GM19025 (cell line): ENCODE measurements around the gene MYD88.

Experiments
- ATAC-seq: cut with Tn5 transposase; IDR thresholded peaks from one replicate; pipeline ENCODE4 v1.9.1; 2021; ENCODE audit warnings: mild to moderate bottlenecking, low read depth, moderate library complexity; ENCODE audit not compliant: unreplicated experiment

The MYD88 gene

GRCh38 chr3:38138349-38139190 lies at the start of gene MYD88:
Gene MYD88, plus strand, starts transcription at chr3:38138661. Its CDS starts 40 bp downstream, at chr3:38138701.
- ATAC-seq: peak; percentile 32

DNA sequence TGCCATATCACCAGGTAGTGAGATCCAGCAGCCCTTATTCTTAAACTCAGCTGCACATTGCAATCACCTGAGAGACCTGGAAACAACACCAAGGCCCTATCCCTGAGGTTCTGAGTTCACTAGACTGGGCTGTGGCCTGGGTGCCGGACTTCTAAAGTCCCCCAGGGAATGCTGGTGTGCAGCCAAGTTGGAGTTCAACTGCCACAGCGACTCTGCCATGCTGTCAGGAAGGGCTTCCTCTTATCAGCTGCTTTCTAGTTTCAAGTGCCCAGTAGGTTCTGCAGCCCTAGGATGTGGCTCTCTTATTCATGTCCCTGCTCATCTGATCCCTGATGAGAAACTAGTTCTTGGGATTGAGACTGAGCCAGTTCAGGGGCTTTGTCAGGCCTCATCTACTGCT lies 49.3 kb upstream of the MYD88 start:
- no peak for ATAC-seq

- no peak for ATAC-seq
Observed at GRCh38 chr3:38090453-38090852, 48.0 kb upstream of the MYD88 start.

DNA sequence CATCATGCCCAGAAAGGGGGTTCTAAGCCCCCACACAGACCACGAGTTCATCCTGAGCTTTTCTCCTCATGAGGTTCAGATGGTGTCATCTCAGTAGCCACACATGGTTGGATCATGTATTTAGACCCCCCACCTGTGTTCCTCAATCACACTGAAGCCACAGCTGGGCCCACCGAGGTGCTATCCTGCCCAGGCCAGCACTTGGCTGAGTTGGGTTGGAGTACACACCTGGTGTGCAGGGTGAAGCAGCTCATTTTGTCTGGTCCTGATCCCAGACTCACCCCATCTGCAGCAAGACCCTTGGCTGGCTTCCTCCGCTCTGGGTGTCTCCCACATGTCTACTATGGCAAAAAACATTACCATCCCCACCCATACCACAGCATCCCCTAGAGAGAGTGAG lies 43.5 kb upstream of the MYD88 start:
- no peak for ATAC-seq

GRCh38 chr3:38095669-38096483 lies 42.6 kb upstream of the MYD88 start:
- no peak for ATAC-seq

- ATAC-seq: no peak
Observed at GRCh38 chr3:38097446-38098375, 40.8 kb upstream of the MYD88 start.

GRCh38 chr3:38098376-38098723 lies 40.1 kb upstream of the MYD88 start:
- no peak for ATAC-seq

- no peak for ATAC-seq
Observed at GRCh38 chr3:38099518-38099917, 38.9 kb upstream of the MYD88 start.

GRCh38 chr3:38100498-38100897 lies 38.0 kb upstream of the MYD88 start:
- ATAC-seq: no peak

GRCh38 chr3:38101811-38102443 lies 36.5 kb upstream of the MYD88 start:
- no peak for ATAC-seq

- no peak for ATAC-seq
Observed at GRCh38 chr3:38102444-38102814, 36.0 kb upstream of the MYD88 start.

GRCh38 chr3:38105525-38105924 lies 32.9 kb upstream of the MYD88 start:
- no peak for ATAC-seq

- ATAC-seq: no peak
Observed at GRCh38 chr3:38107911-38108648, 30.4 kb upstream of the MYD88 start.

GRCh38 chr3:38108649-38109579 lies 29.5 kb upstream of the MYD88 start:
- ATAC-seq: no peak

- no peak for ATAC-seq
Observed at GRCh38 chr3:38109580-38110313, 28.7 kb upstream of the MYD88 start.

- ATAC-seq: no peak
Observed at GRCh38 chr3:38110314-38111050, 28.0 kb upstream of the MYD88 start.

DNA sequence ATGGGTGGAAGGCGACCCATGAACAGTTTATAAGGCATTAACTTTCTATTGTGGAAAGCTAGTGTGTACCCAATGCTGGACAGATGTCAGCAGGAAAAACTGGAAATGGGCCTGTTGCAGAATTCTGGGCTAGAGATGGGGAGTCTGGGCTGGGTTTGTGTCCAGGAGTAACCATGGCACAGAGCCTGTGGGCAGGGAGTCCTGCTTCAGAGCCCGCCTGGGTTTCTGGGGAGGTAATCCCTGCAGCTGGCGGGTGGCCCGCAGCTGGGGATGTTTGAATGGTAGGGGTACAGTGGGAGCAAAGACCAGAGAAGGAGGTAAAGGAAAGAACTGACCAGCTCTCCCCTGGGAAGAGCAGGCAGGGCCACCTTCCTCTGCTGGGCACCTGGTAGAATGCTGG lies 27.3 kb upstream of the MYD88 start:
- ATAC-seq: no peak
